Bronchial epithelial cell (primary cell): ENCODE measurements around the gene MPC1L. TPM values are rescaled to one million over a fixed set of nuclear protein-coding genes. Genes with fewer than 3 reads are reported as not detected.

ENCODE experiments used
- DNase-seq: peaks from one replicate; pipeline ENCODE4 v3.0.0-alpha.2; 2010; ENCODE audit warnings: low read depth
- FAIRE-seq: peaks from 2 replicates; lab custom pipeline; 2011; peaks lifted over from hg19 to GRCh38; lab: Jason Lieb, UNC
- H3K27me3 ChIP-seq: 2 replicates; pipeline ENCODE4 v1.5.1; 2011; ENCODE audit warnings: low read length; ENCODE audit not compliant: control insufficient read depth, insufficient read depth
- H3K36me3 ChIP-seq: 2 replicates; pipeline ENCODE4 v1.5.1; 2011; ENCODE audit warnings: low read length; ENCODE audit not compliant: control insufficient read depth, insufficient read depth
- H3K4me3 ChIP-seq: 2 replicates; pipeline ENCODE4 v1.5.1; 2011; ENCODE audit warnings: mild to moderate bottlenecking, low read depth, low read length, control low read depth
- CTCF ChIP-seq: IDR thresholded peaks from 2 replicates; pipeline ENCODE4 v1.5.1; 2011; ENCODE audit warnings: mild to moderate bottlenecking, moderate library complexity, low read length, control low read depth, inconsistent platforms; ENCODE audit not compliant: insufficient read depth, severe bottlenecking
- total RNA-seq: library from RNA; depleted of rRNA; stranded (reverse); fragments of >200 nt; gene quantifications from 2 replicates; pipeline ENCODE4 v1.2.1, GENCODE V29; 2014

MPC1L gene
- total RNA-seq, 1 donor from 2014 or later = not detected

DNA sequence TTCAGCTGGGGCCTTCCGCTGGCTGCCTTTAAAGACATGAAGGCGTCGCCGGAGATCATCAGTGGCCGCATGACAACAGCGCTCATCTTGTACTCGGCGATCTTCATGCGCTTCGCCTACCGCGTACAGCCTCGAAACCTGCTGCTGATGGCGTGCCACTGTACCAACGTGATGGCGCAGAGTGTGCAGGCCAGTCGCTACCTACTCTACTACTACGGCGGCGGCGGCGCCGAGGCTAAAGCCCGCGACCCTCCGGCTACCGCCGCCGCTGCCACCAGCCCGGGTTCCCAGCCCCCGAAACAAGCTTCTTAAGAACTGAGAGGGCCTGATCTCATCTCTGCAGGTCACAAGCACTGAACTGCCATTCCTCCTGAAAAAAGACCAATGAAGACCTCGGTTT is 437 bp downstream of the MPC1L start:
- no peak for TF ChIP-seq CTCF
- DNase-seq = no peak

GRCh38 chrX:40625294-40625693 is 2.1 kb downstream of the MPC1L start:
- Histone ChIP-seq H3K27me3 (no peaks in the 10 kb centered on the region), H3K36me3 (peaks cover 2% of the 10 kb centered on the region), H3K4me3 (no peak overlapping the region)
- DNase-seq (no peak), FAIRE-seq (no peak)
- TF ChIP-seq CTCF = no peak

More for the DNA sequence above, 437 bp downstream of the MPC1L start:
- FAIRE-seq = no peak
- H3K27me3 ChIP-seq = no peaks in the 10 kb centered on the region
- no peak overlapping the region for H3K4me3 ChIP-seq
- H3K36me3 ChIP-seq = peaks cover under 1% of the 10 kb centered on the region

DNA sequence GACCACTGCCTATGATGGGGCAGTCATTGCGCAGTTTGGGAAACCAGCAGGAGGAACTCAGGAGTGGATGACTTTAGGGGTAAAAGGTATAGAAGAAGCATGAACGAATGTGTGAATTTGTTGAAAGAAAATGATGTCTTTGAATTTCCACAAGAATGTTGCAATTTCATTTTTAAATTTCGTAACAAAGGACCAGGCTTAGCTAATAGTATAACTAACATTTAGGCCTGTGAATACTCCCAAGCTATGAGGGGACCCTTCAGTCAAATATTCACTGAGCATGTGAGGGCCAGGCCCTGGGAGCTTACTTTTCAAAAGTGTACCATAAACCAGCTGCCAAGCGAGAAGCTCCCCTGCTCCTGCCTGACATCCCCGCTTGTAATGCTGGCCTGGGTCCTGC is 5.3 kb downstream of the MPC1L start:
- Histone ChIP-seq H3K4me3 (no peak overlapping the region), H3K36me3 (peaks cover 4% of the 10 kb centered on the region)
- no peak for FAIRE-seq

GRCh38 chrX:40632199-40632598 is 9.0 kb downstream of the MPC1L start:
- Histone ChIP-seq H3K36me3 (peaks cover 9% of the 10 kb centered on the region), H3K27me3 (no peaks in the 10 kb centered on the region), H3K4me3 (no peak overlapping the region)
- TF ChIP-seq CTCF = no peak
- FAIRE-seq = no peak
- DNase-seq = no peak

More for the DNA sequence above, 5.3 kb downstream of the MPC1L start:
- no peak for DNase-seq
- TF ChIP-seq CTCF = no peak
- no peaks in the 10 kb centered on the region for H3K27me3 ChIP-seq

DNA sequence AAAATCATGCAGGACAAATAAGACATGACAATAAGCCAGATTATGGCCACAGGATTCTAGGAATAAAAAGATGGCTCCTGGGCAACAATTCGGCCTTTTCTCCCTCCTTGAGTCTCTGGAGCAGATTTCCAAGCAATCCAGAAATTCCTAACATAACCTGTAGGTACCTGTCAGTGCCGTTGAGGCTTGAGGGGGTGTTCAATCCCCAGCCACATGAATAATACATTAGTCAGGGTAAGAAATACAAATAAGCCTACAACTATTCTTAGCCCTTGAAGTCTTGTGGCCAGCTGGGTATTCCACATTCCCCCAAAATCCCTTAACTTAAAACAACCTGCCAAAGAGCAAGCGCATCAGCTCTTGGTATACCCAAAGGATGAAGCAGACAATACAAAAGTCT is 14.5 kb downstream of the MPC1L start:
- peak; percentile 77 for DNase-seq
- no peak for TF ChIP-seq CTCF
- no peaks in the 10 kb centered on the region for H3K27me3 ChIP-seq
- peaks cover 8% of the 10 kb centered on the region for H3K36me3 ChIP-seq
- no peak overlapping the region for H3K4me3 ChIP-seq
- FAIRE-seq = no peak

DNA sequence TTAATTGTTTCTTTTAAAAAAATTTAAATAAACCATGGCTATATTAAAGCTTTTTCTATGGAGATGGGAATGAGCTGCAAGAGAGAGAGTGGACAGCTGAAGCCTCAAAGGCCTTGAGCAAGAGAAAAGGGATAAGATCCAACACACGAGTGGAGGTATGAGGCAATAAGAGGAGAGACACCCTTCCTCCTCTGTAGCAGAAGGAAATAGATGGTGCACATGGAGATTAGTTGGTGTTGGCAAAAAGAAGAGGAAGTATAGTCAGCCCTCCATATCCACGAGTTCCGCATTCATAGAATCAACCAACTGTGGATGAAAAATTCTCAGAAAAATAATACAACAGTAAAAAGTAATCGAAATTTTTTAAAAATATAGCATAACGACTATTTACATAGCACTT is 20.9 kb downstream of the MPC1L start:
- TF ChIP-seq CTCF = no peak
- no peaks in the 10 kb centered on the region for H3K27me3 ChIP-seq
- FAIRE-seq (no peak), DNase-seq (no peak)
- no peak overlapping the region for H3K4me3 ChIP-seq
- no peaks in the 10 kb centered on the region for H3K36me3 ChIP-seq
